Measurements from ENCODE around the gene CACNA1H.

DNA sequence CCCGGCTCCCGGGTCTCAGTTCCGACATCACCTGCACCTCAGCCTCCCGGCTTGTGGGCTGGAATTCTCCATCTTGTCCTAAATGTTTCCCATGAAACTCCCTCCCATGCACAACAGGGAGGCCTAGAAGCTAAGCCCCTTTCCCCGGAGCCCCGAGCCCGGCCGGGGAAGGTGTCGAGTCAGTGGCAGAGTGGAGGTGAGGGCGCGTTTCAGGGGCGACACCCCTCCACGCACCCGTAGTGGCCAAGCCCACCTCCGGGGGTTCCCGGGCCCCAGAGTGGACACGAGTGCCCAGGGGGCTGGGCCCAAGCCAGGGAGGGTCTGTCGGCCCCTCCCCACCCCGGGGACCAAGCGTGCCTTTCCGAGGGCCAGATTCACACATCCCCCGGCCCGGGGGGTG lies 31.9 kb upstream of the CACNA1H start:
- TF ChIP-seq, protein P1, sequence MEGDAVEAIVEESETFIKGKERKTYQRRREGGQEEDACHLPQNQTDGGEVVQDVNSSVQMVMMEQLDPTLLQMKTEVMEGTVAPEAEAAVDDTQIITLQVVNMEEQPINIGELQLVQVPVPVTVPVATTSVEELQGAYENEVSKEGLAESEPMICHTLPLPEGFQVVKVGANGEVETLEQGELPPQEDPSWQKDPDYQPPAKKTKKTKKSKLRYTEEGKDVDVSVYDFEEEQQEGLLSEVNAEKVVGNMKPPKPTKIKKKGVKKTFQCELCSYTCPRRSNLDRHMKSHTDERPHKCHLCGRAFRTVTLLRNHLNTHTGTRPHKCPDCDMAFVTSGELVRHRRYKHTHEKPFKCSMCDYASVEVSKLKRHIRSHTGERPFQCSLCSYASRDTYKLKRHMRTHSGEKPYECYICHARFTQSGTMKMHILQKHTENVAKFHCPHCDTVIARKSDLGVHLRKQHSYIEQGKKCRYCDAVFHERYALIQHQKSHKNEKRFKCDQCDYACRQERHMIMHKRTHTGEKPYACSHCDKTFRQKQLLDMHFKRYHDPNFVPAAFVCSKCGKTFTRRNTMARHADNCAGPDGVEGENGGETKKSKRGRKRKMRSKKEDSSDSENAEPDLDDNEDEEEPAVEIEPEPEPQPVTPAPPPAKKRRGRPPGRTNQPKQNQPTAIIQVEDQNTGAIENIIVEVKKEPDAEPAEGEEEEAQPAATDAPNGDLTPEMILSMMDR (IDR thresholded peaks at IDR 0.05; ENCODE audit: low read depth, low read length, poor library complexity, severe bottlenecking): no peak
- TF ChIP-seq EZH2phosphoT487 (IDR thresholded peaks at IDR 0.05; ENCODE audit: borderline replicate concordance, low read length): no peak

Data from DOHH2 (cell line).